CD14-positive monocyte (primary cell): ENCODE results near the gene TMEM258. TPM values are rescaled to one million over a fixed set of nuclear protein-coding genes. Genes with fewer than 3 reads are reported as not detected.
A peak's percentile ranks its signal among the peaks of the same experiment; 100 is the strongest.

Experiments
- DNase-seq, 3 donors: peaks; one replicate each; pipeline ENCODE4 v3.0.0-alpha.2; 2011 to 2022
- H2AFZ ChIP-seq: 2 replicates; pipeline ENCODE4 v1.6.0; 2012; ENCODE audit warnings: mild to moderate bottlenecking, low read depth, low read length, inconsistent platforms; ENCODE audit not compliant: insufficient read depth, poor library complexity, severe bottlenecking
- H3K27ac ChIP-seq, 2 donors: 1 replicate in 1 of 2; 2 replicates in 1 of 2; pipeline ENCODE4 v1.5.1; 2012 to 2013; ENCODE audit warnings: low read length in 2 of 2, control low read depth in 1 of 2, inconsistent platforms in 1 of 2, low read depth in 1 of 2, mild to moderate bottlenecking in 1 of 2
- H3K27me3 ChIP-seq, 2 donors: one replicate each; pipeline versions ENCODE4 v1.6.0 to v1.6.1; 2011 to 2013; ENCODE audit warnings: low read length in 2 of 2; ENCODE audit not compliant: control insufficient read depth in 2 of 2, insufficient read depth in 2 of 2
- H3K36me3 ChIP-seq, 2 donors: replicated peaks in 1 of 2; 1 replicate in 1 of 2; 2 replicates in 1 of 2; pipeline versions ENCODE4 v1.5.1 to v1.6.1; 2012 to 2013; ENCODE audit warnings: low read length in 2 of 2, control low read depth in 1 of 2, inconsistent platforms in 1 of 2, mild to moderate bottlenecking in 1 of 2; ENCODE audit not compliant: insufficient read depth in 2 of 2, control insufficient read depth in 1 of 2
- H3K4me1 ChIP-seq, 2 donors: 1 replicate in 1 of 2; 2 replicates in 1 of 2; pipeline versions ENCODE4 v1.5.1 to v1.6.1; 2012 to 2013; ENCODE audit warnings: low read length in 2 of 2, control low read depth in 1 of 2, inconsistent platforms in 1 of 2, mild to moderate bottlenecking in 1 of 2, moderate library complexity in 1 of 2; ENCODE audit not compliant: insufficient read depth in 2 of 2, control insufficient read depth in 1 of 2
- H3K4me2 ChIP-seq: replicated peaks from 2 replicates; pipeline ENCODE3; 2012; ENCODE audit warnings: low read length, moderate library complexity, mild to moderate bottlenecking; ENCODE audit not compliant: poor library complexity, severe bottlenecking; ENCODE audit errors: extremely low read depth
- H3K4me3 ChIP-seq, 3 experiments: fragments of 200-600 bp in 1 of 3; sonication (generic) in 1 of 3; replicated peaks in 1 of 3; 1 replicate in 2 of 3; 2 replicates in 1 of 3; pipeline ENCODE4 v1.5.1; 2011 to 2013; ENCODE audit warnings: low read length in 3 of 3, mild to moderate bottlenecking in 3 of 3, control low read depth in 2 of 3, low read depth in 2 of 3, inconsistent platforms in 1 of 3, moderate library complexity in 1 of 3
- H3K79me2 ChIP-seq: 2 replicates; pipeline ENCODE4 v1.6.0; 2012; ENCODE audit warnings: mild to moderate bottlenecking, control low read depth, inconsistent platforms, low read length, moderate library complexity; ENCODE audit not compliant: insufficient read depth
- H3K9ac ChIP-seq: 2 replicates; pipeline ENCODE4 v1.6.0; 2017; ENCODE audit warnings: low read length, mild to moderate bottlenecking; ENCODE audit not compliant: insufficient read depth, poor library complexity, severe bottlenecking
- H3K9me3 ChIP-seq, 2 donors: replicated peaks in 1 of 2; 1 replicate in 1 of 2; 2 replicates in 1 of 2; pipeline versions ENCODE4 v1.5.1 to v1.6.1; 2012 to 2013; ENCODE audit warnings: low read length in 2 of 2, control low read depth in 1 of 2; ENCODE audit not compliant: control insufficient read depth in 1 of 2, insufficient read depth in 1 of 2
- H4K20me1 ChIP-seq: 2 replicates; pipeline ENCODE4 v1.6.0; 2012; ENCODE audit warnings: mild to moderate bottlenecking, low read length, control low read depth, moderate library complexity; ENCODE audit not compliant: insufficient read depth
- H3K27ac Mint-ChIP-seq, 7 donors: one replicate each; pipeline ENCODE4 v1.8.0; 2020; ENCODE audit warnings: mild to moderate bottlenecking in 7 of 7, mixed read lengths in 7 of 7, moderate library complexity in 6 of 7, inconsistent platforms in 2 of 7
- H3K27me3 Mint-ChIP-seq, 3 donors: one replicate each; pipeline ENCODE4 v1.8.0; 2021 to 2022; ENCODE audit warnings: low read depth in 3 of 3, mild to moderate bottlenecking in 3 of 3, mixed read lengths in 3 of 3, moderate library complexity in 3 of 3, inconsistent platforms in 1 of 3
- H3K36me3 Mint-ChIP-seq, 2 donors: one replicate each; pipeline ENCODE4 v1.8.0; 2020; ENCODE audit warnings: mixed read lengths in 2 of 2, inconsistent platforms in 1 of 2, mild to moderate bottlenecking in 1 of 2
- H3K4me1 Mint-ChIP-seq: one replicate; pipeline ENCODE4 v1.8.0; 2020; ENCODE audit warnings: mild to moderate bottlenecking, mixed read lengths
- H3K4me3 Mint-ChIP-seq, 2 donors: one replicate each; pipeline ENCODE4 v1.8.0; 2020; ENCODE audit warnings: mild to moderate bottlenecking in 2 of 2, mixed read lengths in 2 of 2, moderate library complexity in 1 of 2
- H3K9me3 Mint-ChIP-seq, 7 donors: one replicate each; pipeline ENCODE4 v1.8.0; 2020 to 2022; ENCODE audit warnings: mixed read lengths in 7 of 7, mild to moderate bottlenecking in 6 of 7, moderate library complexity in 6 of 7, inconsistent platforms in 2 of 7
- WGBS: methylation state at CpG from one replicate; pipeline ENCODE4 v1.1.5; 2013; ENCODE audit warnings: missing lambda C conversion rate; ENCODE audit not compliant: insufficient coverage; 5-methylcytosine and 5-hydroxymethylcytosine counted together
- intact Hi-C, 2 donors: fragments of 100-400 bp; cut with micrococcal nuclease; formaldehyde crosslinking; loops; one replicate each; pipeline versions ENCODE4 v1.15.0 to v1.15.1; 2023
- polyA plus RNA-seq, 3 donors: library from polyadenylated mRNA; depleted of rRNA in 1 of 3; unstranded in 2 of 3; stranded (reverse) in 1 of 3; fragments of 300-500 nt in 2 of 3; fragments of >200 nt in 1 of 3; fragmentation: Illumina TruSeq in 2 of 3; gene quantifications; 1 replicate in 2 of 3; 2 replicates in 1 of 3; pipeline ENCODE4 v1.2.3, GENCODE V29; 2012 to 2021
- TF ChIP-seq, protein P1 (sequence below): fragments of 200-600 bp; IDR thresholded peaks from one replicate; pipeline ENCODE4 v1.8.0; 2022; ENCODE audit warnings: antibody characterized with exemption, mild to moderate bottlenecking

Gene TMEM258
- polyA plus RNA-seq, 3 donors = 199 to 224 (median 220) TPM

- Histone ChIP-seq H3K36me3 (peaks cover 12 to 28% of the 10 kb centered on the region in 2 donors), H3K4me3 (no peak overlapping the region), H3K4me1 (peaks cover 27 to 31% of the 10 kb centered on the region in 2 donors), H3K79me2 (peaks cover 13% of the 10 kb centered on the region), H2AFZ (no peak overlapping the region), H4K20me1 (no peaks in the 10 kb centered on the region), H3K27ac (no peak overlapping the region), H3K9ac (no peak overlapping the region), H3K27me3 (no peaks in the 10 kb centered on the region), H3K4me2 (no peak overlapping the region), H3K9me3 (no peaks in the 10 kb centered on the region)
- Mint-ChIP-seq H3K4me1 (peaks cover 39% of the 10 kb centered on the region), H3K27ac (peak overlapping the region in 2 of 7 donors; percentile 19 to 31), H3K27me3 (peaks cover 0 to 5% (median 2%) of the 10 kb centered on the region in 3 donors), H3K9me3 (peaks cover 0 to 2% (median 0%) of the 10 kb centered on the region in 7 donors), H3K36me3 (peaks cover 27 to 55% of the 10 kb centered on the region in 2 donors), H3K4me3 (no peak overlapping the region)
- intact Hi-C loops = no loop called here
- TF ChIP-seq, protein P1, sequence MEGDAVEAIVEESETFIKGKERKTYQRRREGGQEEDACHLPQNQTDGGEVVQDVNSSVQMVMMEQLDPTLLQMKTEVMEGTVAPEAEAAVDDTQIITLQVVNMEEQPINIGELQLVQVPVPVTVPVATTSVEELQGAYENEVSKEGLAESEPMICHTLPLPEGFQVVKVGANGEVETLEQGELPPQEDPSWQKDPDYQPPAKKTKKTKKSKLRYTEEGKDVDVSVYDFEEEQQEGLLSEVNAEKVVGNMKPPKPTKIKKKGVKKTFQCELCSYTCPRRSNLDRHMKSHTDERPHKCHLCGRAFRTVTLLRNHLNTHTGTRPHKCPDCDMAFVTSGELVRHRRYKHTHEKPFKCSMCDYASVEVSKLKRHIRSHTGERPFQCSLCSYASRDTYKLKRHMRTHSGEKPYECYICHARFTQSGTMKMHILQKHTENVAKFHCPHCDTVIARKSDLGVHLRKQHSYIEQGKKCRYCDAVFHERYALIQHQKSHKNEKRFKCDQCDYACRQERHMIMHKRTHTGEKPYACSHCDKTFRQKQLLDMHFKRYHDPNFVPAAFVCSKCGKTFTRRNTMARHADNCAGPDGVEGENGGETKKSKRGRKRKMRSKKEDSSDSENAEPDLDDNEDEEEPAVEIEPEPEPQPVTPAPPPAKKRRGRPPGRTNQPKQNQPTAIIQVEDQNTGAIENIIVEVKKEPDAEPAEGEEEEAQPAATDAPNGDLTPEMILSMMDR = no peak
- WGBS = 98% methylated on average over 12 of the region's 15 CpGs
- DNase-seq = no peak
These were observed 45.1 kb upstream of the TMEM258 start for GRCh38 chr11:61837411-61838005.

- no peaks in the 10 kb centered on the region for H4K20me1 ChIP-seq
- H3K27ac ChIP-seq = peak overlapping the region; percentile 39 to 75
- peaks cover 16% of the 10 kb centered on the region for H3K79me2 ChIP-seq
- H3K4me2 ChIP-seq = no peak overlapping the region
- H3K9me3 Mint-ChIP-seq = peaks cover 0 to 2% (median 0%) of the 10 kb centered on the region in 7 donors
- intact Hi-C loops = no loop called here
- DNase-seq = no peak
- peaks cover 9 to 15% of the 10 kb centered on the region in 2 donors for H3K36me3 ChIP-seq
- H3K4me3 Mint-ChIP-seq = no peak overlapping the region
- H3K4me1 Mint-ChIP-seq = peaks cover 51% of the 10 kb centered on the region
- peak overlapping the region; percentile 57 to 92 (median 73) for H3K27ac Mint-ChIP-seq
- H3K27me3 ChIP-seq = no peaks in the 10 kb centered on the region
- peaks cover 20 to 42% of the 10 kb centered on the region in 2 donors for H3K36me3 Mint-ChIP-seq
- H3K27me3 Mint-ChIP-seq = peaks cover 0 to 5% (median 0%) of the 10 kb centered on the region in 3 donors
- no peak overlapping the region for H3K4me3 ChIP-seq
- H3K9me3 ChIP-seq = no peaks in the 10 kb centered on the region
- TF ChIP-seq, protein P1 = no peak
- H3K9ac ChIP-seq = no peak overlapping the region
- H3K4me1 ChIP-seq = peaks cover 40 to 44% of the 10 kb centered on the region in 2 donors
- WGBS = 95% methylated on average over 5 of the region's 8 CpGs
- no peak overlapping the region for H2AFZ ChIP-seq
These were observed 43.8 kb upstream of the TMEM258 start for GRCh38 chr11:61836193-61836592.
